GM18861 (cell line): ENCODE data around the gene CTU2.

ENCODE experiments used
- ATAC-seq: cut with Tn5 transposase; IDR thresholded peaks from one replicate; pipeline ENCODE4 v1.9.1; 2021; ENCODE audit not compliant: unreplicated experiment

CTU2 gene

DNA sequence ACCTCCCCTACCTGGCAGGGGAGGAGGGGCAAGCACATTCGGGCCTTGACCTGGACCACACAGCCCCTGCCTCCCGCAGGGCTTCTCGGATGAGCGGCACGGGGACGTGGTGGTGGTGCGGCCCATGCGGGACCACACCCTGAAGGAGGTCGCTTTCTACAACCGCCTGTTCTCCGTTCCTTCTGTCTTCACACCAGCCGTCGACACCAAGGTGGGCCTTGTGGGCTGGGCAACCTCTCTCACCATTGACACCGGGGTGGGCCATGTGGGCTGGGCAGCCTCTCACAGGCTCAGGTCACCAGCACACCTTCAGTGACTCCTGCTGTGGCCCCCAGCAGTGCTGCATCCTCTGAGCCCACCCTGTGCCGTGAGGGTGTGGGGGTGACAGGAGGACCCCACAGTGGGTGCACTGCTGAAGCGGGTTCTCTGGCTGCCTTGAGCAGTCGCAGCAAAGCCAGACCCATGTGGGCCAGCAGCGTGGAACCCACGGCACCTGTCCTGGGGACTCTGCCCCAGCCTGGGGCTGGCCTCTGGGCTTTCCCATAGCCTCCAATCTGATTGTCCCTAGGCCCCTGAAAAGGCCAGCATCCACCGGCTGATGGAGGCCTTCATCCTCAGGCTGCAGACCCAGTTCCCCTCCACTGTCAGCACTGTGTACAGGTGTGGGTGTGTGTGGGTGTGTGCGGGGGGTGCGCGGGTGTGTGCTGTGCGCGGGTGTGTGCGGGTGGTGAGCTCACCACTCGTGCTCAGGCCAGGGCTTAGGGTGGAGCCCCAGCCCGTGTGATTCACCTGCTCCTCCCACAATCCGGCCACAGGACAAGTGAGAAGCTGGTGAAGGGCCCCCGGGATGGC, 7.5 kb downstream of the CTU2 start:
- ATAC-seq: no peak

GRCh38 chr16:88714420-88715302, 8.4 kb downstream of the CTU2 start:
- ATAC-seq: no peak

GRCh38 chr16:88715312-88716190, 9.2 kb downstream of the CTU2 start:
- ATAC-seq: no peak

- ATAC-seq: no peak
Measured at GRCh38 chr16:88716201-88716600, 9.9 kb downstream of the CTU2 start.

GRCh38 chr16:88716601-88717001, 10.3 kb downstream of the CTU2 start:
- no peak for ATAC-seq

- no peak for ATAC-seq
Measured at GRCh38 chr16:88718178-88718577, 11.9 kb downstream of the CTU2 start.

DNA sequence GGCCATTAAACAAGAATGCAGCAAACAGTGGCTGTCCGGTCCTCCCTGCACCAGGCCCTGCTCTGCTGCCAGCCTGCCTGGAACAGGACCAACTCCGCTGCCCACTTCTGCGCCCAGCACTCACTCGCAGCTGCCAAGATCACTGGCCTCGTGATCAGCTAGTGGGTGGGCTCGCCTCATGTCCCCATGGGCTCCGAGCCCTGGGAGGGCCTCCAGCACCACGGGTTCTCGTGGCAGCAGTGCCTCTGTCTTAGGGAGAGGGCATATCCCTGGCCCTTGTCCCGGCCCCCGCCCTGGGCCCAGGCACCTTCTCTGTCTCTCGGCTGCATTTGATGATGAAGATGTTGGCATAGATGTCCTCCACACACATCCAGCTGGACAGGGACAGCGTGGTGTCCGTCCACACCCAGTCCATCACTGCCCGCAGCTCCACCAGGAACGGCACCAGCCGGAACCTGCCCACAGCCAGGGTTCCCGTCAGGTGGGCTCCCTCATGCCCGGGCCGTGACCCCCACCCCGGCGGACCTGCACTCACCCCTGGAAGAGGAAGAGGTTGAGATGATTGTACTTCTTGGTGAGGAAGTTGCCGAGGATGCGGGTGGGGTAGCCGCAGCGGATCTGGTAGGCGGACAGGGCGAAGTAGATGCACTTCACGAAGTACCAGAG, 13.1 kb downstream of the CTU2 start:
- no peak for ATAC-seq

- ATAC-seq: no peak
Measured at GRCh38 chr16:88719933-88720296, 13.6 kb downstream of the CTU2 start.

- no peak for ATAC-seq
Measured at GRCh38 chr16:88720396-88720970, 14.2 kb downstream of the CTU2 start.

DNA sequence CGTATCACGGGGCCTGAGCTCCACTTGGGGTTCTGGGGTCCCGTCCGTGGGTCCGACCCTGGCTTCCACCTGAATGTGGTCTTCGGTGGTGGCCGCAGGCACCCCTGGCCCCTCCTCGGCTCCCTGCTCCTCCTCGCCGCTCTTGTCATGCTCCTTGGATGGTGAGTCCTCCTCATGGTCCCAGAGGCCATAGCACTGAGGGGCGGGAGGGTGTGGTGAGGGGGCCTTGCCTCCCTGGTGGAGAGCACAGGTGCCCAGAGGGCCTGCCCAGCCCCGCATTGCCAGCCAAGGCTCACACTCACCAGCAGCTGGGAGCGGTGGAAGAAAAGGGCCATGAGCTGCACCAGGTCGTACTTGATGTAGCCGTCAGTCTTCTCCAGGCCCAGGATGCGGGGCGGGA, 14.9 kb downstream of the CTU2 start:
- no peak for ATAC-seq

DNA sequence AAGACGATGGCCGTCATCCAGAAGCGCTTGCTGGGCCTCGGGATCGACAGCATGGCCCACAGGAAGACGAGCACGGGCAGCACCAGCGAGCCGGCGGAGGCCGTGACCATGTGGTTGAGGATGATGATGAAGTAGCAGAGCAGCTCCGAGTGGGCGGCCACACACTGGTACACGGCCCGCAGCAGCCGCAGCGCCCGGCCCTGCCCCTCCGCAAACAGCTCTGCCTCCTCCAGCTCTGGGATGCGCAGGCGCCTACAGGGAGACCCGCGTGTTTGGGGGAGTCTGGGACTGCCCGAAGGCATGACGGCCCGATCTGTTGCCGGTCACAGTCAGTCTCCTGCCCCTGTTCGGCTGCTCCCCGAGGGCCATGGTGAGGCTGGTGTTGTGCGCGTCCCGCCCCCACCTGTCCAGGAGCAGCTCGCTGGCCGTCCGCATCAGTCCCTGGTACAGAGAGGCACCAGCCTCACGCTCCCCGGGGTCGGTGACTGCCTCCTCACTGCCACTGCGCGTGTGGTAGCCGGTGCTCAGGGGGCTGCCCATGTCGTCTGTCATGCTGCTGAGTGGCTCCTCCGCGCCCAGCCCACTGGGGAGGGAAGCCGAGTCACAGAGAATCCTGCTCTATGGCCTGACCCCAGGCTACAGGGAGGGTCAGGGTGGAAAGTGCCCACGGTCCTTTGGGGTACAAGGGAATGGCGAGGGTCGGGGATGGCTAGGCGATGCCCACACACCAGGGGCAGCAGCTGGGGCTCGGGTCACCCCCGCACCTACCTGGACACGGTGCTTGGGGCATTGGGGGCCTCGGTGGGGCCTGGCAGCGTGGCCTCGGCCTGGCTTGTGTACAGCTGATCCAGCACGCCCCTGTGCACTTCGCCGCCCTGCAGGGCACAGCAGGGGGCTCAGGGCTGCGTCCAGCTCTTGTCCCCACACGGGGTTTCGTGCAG, 15.8 kb downstream of the CTU2 start:
- ATAC-seq: no peak

GRCh38 chr16:88722784-88723506, 16.6 kb downstream of the CTU2 start:
- no peak for ATAC-seq

GRCh38 chr16:88723507-88723887, 17.2 kb downstream of the CTU2 start:
- no peak for ATAC-seq

DNA sequence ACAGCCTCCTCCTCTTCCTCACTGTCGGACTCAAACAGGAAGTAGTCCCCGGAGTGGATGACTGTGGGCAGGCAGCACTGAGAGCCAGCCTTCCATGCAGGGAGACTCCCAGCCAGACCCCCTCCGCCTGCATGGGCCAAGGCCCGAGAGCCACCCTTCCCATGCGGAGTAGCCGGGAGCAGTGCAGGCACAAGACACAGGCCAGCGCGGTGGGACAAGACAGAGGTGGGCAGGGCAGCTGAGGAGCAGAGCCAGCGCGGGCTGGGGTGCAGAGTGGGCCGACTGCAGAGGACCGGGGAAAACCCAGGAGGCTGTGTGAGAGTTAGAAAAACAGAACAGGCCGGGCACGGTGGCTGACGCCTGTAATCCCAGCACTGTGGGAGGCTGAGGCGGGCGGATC, 17.6 kb downstream of the CTU2 start:
- no peak for ATAC-seq

- no peak for ATAC-seq
Measured at GRCh38 chr16:88724855-88725555, 18.7 kb downstream of the CTU2 start.

GRCh38 chr16:88725609-88726407, 19.5 kb downstream of the CTU2 start:
- ATAC-seq: no peak

DNA sequence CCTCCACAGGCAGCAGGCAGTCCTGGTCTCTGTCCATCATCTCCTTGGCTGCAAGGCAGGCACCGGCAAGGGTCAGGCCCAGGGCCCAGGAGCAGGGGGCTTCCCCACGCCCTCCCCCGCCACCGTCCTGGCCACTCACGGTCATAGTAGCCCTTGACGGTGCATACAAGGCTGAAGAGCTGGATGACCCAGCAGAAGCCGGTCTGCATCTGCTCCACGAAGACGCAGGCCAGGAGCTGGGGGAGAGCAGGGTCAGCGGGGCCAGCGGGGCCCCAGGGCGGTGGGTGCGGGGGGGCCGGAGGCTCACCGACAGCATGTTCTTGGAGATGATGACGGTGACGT, 20.1 kb downstream of the CTU2 start:
- no peak for ATAC-seq
